Cerebellar nuclear complex (tissue), 1 donor: ENCODE results near the gene GPR137B.

Experiments
- DNase-seq, 2 experiments: peaks; one replicate each; lab custom pipeline; 2025; lab: John Stamatoyannopoulos, UW

GPR137B gene

GRCh38 chr1:236204656-236205055, 62.3 kb downstream of the GPR137B start:
- no peak for DNase-seq

GRCh38 chr1:236206548-236206947, 64.2 kb downstream of the GPR137B start:
- no peak for DNase-seq

GRCh38 chr1:236207121-236207520, 64.8 kb downstream of the GPR137B start:
- DNase-seq = no peak

- no peak for DNase-seq
Observed at GRCh38 chr1:236207569-236207968, 65.2 kb downstream of the GPR137B start.

- DNase-seq = no peak
Observed at GRCh38 chr1:236209185-236209584, 66.8 kb downstream of the GPR137B start.

- DNase-seq = no peak
Observed at GRCh38 chr1:236209713-236210112, 67.4 kb downstream of the GPR137B start.

- DNase-seq = no peak
Observed at GRCh38 chr1:236211815-236212214, 69.5 kb downstream of the GPR137B start.

GRCh38 chr1:236213534-236213933, 71.2 kb downstream of the GPR137B start:
- no peak for DNase-seq

- no peak for DNase-seq
Observed at GRCh38 chr1:236214761-236215160, 72.4 kb downstream of the GPR137B start.

GRCh38 chr1:236220473-236220872, 78.1 kb downstream of the GPR137B start:
- DNase-seq = no peak

GRCh38 chr1:236222632-236223031, 80.3 kb downstream of the GPR137B start:
- no peak for DNase-seq

GRCh38 chr1:236228411-236228810, 86.1 kb downstream of the GPR137B start:
- no peak for DNase-seq

- DNase-seq = no peak
Observed at GRCh38 chr1:236235116-236235515, 92.8 kb downstream of the GPR137B start.

GRCh38 chr1:236239092-236239585, 96.8 kb downstream of the GPR137B start:
- no peak for DNase-seq

- no peak for DNase-seq
Observed at GRCh38 chr1:236240675-236241074, 98.3 kb downstream of the GPR137B start.

GRCh38 chr1:236242568-236242967, 100.2 kb downstream of the GPR137B start:
- no peak for DNase-seq

- DNase-seq = no peak
Observed at GRCh38 chr1:236247286-236247685, 104.9 kb downstream of the GPR137B start.

- no peak for DNase-seq
Observed at GRCh38 chr1:236251587-236251986, 109.2 kb downstream of the GPR137B start.

GRCh38 chr1:236253119-236253518, 110.8 kb downstream of the GPR137B start:
- DNase-seq = no peak

GRCh38 chr1:236253918-236254637, 111.7 kb downstream of the GPR137B start:
- DNase-seq = no peak

GRCh38 chr1:236257216-236257615, 114.9 kb downstream of the GPR137B start:
- DNase-seq = no peak

GRCh38 chr1:236258114-236258622, 115.8 kb downstream of the GPR137B start:
- no peak for DNase-seq
